MM.1S (cell line): ENCODE results near the gene MMP21.

Source experiments
- EZH2 ChIP-seq: fragments of 300-600 bp; sonication (generic); optimal IDR thresholded peaks from 2 replicates; pipeline ENCODE3; 2017; ENCODE audit warnings: low read depth, mild to moderate bottlenecking, antibody characterized with exemption, low read length, mixed read lengths
- EZH2phosphoT487 ChIP-seq: fragments of 300-600 bp; sonication (generic); IDR thresholded peaks from 2 replicates; pipeline ENCODE4 v1.6.1; 2018; ENCODE audit warnings: antibody characterized with exemption, low read length
- TF ChIP-seq, protein P1 (sequence below): fragments of 300-600 bp; sonication (generic); IDR thresholded peaks from 2 replicates; pipeline ENCODE4 v1.5.1; 2016; ENCODE audit warnings: antibody characterized with exemption, low read length, mixed read lengths

DNA sequence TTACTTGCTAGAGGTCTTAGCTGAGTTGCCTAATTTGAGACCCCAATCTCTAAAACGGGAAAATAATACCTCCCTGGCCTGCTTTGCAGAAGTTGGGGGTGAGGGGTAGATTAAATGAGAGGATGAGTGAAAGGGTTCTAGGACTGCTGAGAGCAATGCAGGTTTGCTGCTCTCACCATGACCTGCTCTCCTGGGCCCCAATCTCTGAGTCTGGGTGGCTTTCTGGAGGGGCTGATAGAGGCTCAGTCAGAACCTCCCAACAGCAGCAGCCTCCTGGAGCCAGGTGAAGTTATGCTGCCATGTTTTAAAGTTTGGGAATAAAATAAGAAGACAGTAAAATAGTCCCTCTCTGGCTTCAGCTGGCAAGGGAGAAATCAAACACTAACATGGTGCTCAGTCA, 40.1 kb upstream of the MMP21 start:
- TF ChIP-seq EZH2 (no peak), EZH2phosphoT487 (no peak)
- TF ChIP-seq, protein P1, sequence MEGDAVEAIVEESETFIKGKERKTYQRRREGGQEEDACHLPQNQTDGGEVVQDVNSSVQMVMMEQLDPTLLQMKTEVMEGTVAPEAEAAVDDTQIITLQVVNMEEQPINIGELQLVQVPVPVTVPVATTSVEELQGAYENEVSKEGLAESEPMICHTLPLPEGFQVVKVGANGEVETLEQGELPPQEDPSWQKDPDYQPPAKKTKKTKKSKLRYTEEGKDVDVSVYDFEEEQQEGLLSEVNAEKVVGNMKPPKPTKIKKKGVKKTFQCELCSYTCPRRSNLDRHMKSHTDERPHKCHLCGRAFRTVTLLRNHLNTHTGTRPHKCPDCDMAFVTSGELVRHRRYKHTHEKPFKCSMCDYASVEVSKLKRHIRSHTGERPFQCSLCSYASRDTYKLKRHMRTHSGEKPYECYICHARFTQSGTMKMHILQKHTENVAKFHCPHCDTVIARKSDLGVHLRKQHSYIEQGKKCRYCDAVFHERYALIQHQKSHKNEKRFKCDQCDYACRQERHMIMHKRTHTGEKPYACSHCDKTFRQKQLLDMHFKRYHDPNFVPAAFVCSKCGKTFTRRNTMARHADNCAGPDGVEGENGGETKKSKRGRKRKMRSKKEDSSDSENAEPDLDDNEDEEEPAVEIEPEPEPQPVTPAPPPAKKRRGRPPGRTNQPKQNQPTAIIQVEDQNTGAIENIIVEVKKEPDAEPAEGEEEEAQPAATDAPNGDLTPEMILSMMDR: no peak
